ENCODE data around the gene CDC6. TPM values are rescaled to one million over a fixed set of nuclear protein-coding genes. Genes with fewer than 3 reads are reported as not detected.

CDC6 gene
- total RNA-seq, 4 donors from 2014 or later = 0.16 to 2.2 (median 0.30) TPM

DNA sequence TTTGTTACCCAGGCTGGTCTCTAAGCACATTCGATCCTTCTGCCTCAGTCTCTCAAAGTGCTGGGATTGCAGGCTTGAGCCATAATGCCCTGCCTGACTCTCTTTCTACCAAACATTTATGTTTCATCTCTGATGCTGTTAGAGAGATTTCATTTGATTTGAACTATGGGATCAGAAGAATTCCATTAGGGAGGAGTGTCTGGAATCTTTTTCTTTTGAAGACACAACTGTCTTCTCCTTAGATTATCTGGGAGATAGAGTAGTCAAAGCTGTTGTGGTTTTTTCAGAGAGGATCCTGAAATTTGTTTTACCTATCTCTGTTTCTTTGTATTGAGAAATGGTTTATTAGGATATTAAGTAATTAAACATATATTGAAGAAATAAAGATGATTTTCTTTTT lies 39.2 kb upstream of the CDC6 start:
- TF ChIP-seq, protein P1, sequence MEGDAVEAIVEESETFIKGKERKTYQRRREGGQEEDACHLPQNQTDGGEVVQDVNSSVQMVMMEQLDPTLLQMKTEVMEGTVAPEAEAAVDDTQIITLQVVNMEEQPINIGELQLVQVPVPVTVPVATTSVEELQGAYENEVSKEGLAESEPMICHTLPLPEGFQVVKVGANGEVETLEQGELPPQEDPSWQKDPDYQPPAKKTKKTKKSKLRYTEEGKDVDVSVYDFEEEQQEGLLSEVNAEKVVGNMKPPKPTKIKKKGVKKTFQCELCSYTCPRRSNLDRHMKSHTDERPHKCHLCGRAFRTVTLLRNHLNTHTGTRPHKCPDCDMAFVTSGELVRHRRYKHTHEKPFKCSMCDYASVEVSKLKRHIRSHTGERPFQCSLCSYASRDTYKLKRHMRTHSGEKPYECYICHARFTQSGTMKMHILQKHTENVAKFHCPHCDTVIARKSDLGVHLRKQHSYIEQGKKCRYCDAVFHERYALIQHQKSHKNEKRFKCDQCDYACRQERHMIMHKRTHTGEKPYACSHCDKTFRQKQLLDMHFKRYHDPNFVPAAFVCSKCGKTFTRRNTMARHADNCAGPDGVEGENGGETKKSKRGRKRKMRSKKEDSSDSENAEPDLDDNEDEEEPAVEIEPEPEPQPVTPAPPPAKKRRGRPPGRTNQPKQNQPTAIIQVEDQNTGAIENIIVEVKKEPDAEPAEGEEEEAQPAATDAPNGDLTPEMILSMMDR (IDR thresholded peaks at IDR 0.05; ENCODE audit: low read depth) = no peak

DNA sequence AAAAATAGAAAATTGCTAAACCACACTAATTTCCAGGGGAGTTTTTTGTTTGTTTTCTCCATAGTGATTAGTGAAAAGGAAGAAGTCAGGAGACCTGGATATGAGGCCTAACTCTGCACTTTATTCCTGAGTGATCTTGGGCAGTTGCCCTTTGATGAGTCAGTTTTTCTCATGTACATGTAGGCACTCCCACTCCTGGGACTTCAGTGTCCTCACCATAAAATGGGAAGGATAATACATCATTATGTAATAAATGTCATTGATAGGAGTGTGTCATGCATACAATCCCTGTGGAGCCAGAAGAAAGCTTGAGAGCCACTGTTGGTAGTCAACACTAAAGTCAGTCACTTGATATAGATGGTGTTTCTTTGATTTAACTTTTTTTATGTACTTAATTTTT lies 36.1 kb upstream of the CDC6 start:
- TF ChIP-seq, protein P1 (IDR thresholded peaks at IDR 0.05; ENCODE audit: low read depth) = no peak

DNA sequence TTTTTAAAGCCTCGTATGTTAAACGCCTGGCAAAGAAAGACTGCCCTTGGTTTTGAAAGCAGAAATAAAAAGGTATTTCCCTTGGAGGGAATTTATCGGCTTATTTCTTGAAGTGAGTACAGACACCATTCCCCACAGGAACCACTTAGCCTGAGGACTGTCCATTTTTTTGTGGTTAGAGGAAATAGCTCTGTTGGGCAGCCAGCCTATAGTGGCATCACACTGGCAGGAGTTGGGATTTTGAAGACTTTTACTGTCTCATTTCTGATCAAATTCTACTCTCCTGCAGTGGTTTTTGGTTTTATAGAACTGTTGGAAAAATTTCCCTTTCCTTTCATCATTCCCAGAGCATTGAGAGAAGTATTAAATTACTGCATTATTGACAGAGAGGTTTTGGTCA lies 34.1 kb upstream of the CDC6 start:
- TF ChIP-seq, protein P1 (IDR thresholded peaks at IDR 0.05; ENCODE audit: low read depth) = no peak

DNA sequence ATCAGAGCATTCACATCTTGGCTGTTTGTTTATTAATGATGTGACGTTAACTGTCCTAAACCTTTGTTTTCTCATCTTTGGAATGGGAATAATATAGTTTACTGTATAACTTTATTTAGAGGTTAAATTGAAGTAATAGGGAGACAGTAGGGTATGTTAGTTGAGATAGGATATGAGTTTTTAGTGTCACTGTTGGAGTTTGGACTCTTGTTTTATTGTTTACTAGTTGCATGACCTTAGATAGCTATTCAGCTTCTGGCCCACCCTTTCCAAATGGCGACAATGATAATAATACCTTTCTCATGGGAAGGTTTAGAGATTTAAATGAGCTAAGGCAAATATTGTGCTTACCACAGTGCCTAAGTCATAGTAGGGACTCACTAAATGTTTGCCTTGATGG lies 28.2 kb upstream of the CDC6 start:
- TF ChIP-seq, protein P1 (IDR thresholded peaks at IDR 0.05; ENCODE audit: low read depth) = no peak

DNA sequence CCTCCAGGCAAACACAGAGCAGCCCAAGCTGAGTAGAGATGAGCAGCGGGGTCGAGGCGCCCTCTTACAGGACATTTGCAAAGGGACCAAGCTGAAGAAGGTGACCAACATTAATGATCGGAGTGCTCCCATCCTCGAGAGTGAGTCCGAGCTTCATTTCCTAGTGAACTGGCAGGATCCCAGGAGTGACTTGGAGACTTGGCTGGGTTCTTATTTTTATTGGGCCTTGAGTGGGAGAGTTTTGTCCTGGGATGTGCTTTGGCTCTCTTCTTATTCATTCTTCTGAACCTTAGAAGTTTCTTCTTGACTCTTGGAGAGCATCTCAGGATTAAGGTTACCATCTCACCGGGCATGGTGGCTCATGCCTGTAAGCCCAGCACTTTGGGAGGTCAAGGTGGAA lies 27.2 kb upstream of the CDC6 start:
- TF ChIP-seq, protein P1 (IDR thresholded peaks at IDR 0.05; ENCODE audit: low read depth) = no peak

DNA sequence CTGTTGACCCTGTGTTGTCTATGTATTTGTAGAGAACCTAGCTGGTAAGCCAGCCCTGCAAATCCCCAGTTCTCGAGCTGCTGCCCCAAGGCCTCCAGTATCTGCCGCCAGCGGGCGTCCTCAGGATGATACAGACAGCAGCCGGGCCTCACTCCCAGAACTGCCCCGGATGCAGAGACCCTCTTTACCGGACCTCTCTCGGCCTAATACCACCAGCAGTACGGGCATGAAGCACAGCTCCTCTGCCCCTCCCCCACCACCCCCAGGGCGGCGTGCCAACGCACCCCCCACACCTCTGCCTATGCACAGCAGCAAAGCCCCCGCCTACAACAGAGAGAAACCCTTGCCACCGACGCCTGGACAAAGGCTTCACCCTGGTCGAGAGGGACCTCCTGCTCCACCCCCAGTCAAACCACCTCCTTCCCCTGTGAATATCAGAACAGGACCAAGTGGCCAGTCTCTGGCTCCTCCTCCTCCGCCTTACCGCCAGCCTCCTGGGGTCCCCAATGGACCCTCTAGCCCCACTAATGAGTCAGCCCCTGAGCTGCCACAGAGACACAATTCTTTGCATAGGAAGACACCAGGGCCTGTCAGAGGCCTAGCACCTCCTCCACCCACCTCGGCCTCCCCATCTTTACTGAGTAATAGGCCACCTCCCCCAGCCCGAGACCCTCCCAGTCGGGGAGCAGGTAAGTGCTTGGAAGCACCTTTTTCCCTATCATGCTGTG lies 23.1 kb upstream of the CDC6 start:
- TF ChIP-seq, protein P1 (IDR thresholded peaks at IDR 0.05; ENCODE audit: low read depth) = no peak

DNA sequence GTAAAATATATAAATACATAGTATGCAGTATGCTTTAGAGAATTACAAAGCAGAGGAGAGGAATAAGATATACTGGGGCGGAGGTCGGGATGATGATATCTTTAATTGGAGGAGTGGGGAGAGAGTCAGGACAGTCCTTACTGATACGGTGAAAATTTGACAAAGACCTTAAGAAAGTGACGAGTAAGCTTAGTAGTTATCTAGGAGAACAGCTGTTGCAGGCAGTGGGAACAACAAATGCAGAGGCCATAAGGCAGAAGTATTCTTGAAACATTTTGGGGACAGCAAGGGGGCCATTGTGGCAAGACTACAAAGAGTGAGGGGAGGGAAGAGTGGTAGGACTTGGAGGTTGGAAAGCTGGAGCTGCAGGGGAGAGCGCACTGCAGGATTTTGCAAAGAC lies 22.3 kb upstream of the CDC6 start:
- TF ChIP-seq, protein P1 (IDR thresholded peaks at IDR 0.05; ENCODE audit: low read depth) = no peak
